H1 (cell line): ENCODE data around the gene CACNB1. TPM values are rescaled to one million over a fixed set of nuclear protein-coding genes. Genes with fewer than 3 reads are reported as not detected.

Experiments used
- CTCF ChIA-PET: fragments of 300-600 bp; sonication (Branson Sonifier 250); formaldehyde crosslinking; loops from one replicate; lab custom pipeline; 2021; ENCODE audit not compliant: partially characterized antibody; lab: Charles Lee
- POLR2A ChIA-PET: fragments of 300-600 bp; sonication (Branson Sonifier 250); formaldehyde crosslinking; loops from one replicate; lab custom pipeline; 2021; ENCODE audit warnings: inconsistent platforms; ENCODE audit not compliant: partially characterized antibody; lab: Charles Lee
- DNase-seq, 2 experiments: peaks; one replicate each; pipeline versions ENCODE4 v3.0.0 to v3.0.0-alpha.2; 2010 to 2022; ENCODE audit warnings: low spot score in 2 of 2, low read depth in 1 of 2, mixed read lengths in 1 of 2
- FAIRE-seq: peaks from 2 replicates; lab custom pipeline; 2011; peaks lifted over from hg19 to GRCh38; lab: Jason Lieb, UNC
- H2AFZ ChIP-seq: 2 replicates; pipeline ENCODE4 v1.8.1; 2012; ENCODE audit warnings: low read length, inconsistent platforms
- H2AK5ac ChIP-seq: 2 replicates; pipeline ENCODE4 v1.6.1; 2013; ENCODE audit warnings: low read depth, low read length
- H2BK120ac ChIP-seq: replicated peaks from 2 replicates; pipeline ENCODE3; 2013; ENCODE audit warnings: low read depth, low read length, inconsistent platforms
- H2BK12ac ChIP-seq: 2 replicates; pipeline ENCODE4 v1.6.1; 2013; ENCODE audit warnings: low read depth, low read length
- H2BK15ac ChIP-seq: 2 replicates; pipeline ENCODE4 v1.6.1; 2013; ENCODE audit warnings: low read length
- H2BK20ac ChIP-seq: 2 replicates; pipeline ENCODE4 v1.6.1; 2013; ENCODE audit warnings: low read length
- H2BK5ac ChIP-seq: 2 replicates; pipeline ENCODE4 v1.6.1; 2013; ENCODE audit warnings: low read depth, low read length
- H3K14ac ChIP-seq: 2 replicates; pipeline ENCODE4 v1.6.1; 2013; ENCODE audit warnings: inconsistent platforms; ENCODE audit not compliant: insufficient read length
- H3K18ac ChIP-seq: 2 replicates; pipeline ENCODE4 v1.6.1; 2013; ENCODE audit warnings: low read length; ENCODE audit errors: extremely low read depth
- H3K23ac ChIP-seq: 2 replicates; pipeline ENCODE4 v1.6.1; 2013; ENCODE audit warnings: inconsistent platforms; ENCODE audit not compliant: insufficient read length
- H3K23me2 ChIP-seq: 2 replicates; pipeline ENCODE4 v1.6.1; 2013; ENCODE audit warnings: low read depth, low read length
- H3K27ac ChIP-seq: 2 replicates; pipeline ENCODE4 v1.6.1; 2011; ENCODE audit warnings: low read depth, low read length, inconsistent platforms
- H3K27me3 ChIP-seq, 4 experiments: replicated peaks in 1 of 4; 1 replicate in 1 of 4; 2 replicates in 3 of 4; pipeline versions ENCODE4 v1.6.1 to v1.8.1; 2011 to 2013; ENCODE audit warnings: low read length in 3 of 4, mild to moderate bottlenecking in 3 of 4, inconsistent platforms in 2 of 4, mixed read lengths in 2 of 4, moderate library complexity in 1 of 4; ENCODE audit not compliant: control insufficient read depth in 3 of 4, insufficient read depth in 3 of 4; ENCODE audit errors: extremely low read depth in 1 of 4
- H3K36me3 ChIP-seq, 4 experiments: 2 replicates each; pipeline versions ENCODE4 v1.6.1 to v1.8.1; 2011 to 2013; ENCODE audit warnings: mild to moderate bottlenecking in 4 of 4, low read length in 3 of 4, moderate library complexity in 2 of 4, control low read depth in 1 of 4, inconsistent platforms in 1 of 4; ENCODE audit not compliant: insufficient read depth in 4 of 4, control insufficient read depth in 2 of 4
- H3K4ac ChIP-seq: replicated peaks from 2 replicates; pipeline ENCODE3; 2013; ENCODE audit warnings: low read length, low read depth, mixed read lengths, inconsistent platforms; ENCODE audit not compliant: insufficient read length
- H3K4me1 ChIP-seq, 4 experiments: replicated peaks in 1 of 4; 1 replicate in 1 of 4; 2 replicates in 3 of 4; pipeline versions ENCODE4 v1.6.1 to v1.8.1; 2011 to 2013; ENCODE audit warnings: low read length in 3 of 4, inconsistent platforms in 2 of 4, mixed read lengths in 1 of 4; ENCODE audit not compliant: insufficient read depth in 4 of 4, control insufficient read depth in 3 of 4
- H3K4me2 ChIP-seq, 2 experiments: 2 replicates each; pipeline versions ENCODE4 v1.6.1 to v1.8.1; 2011 to 2013; ENCODE audit warnings: low read depth in 2 of 2, low read length in 2 of 2, control low read depth in 1 of 2, inconsistent platforms in 1 of 2, mild to moderate bottlenecking in 1 of 2; ENCODE audit not compliant: insufficient read depth in 1 of 2
- H3K4me3 ChIP-seq, 4 experiments: fragments of 200-600, 300-600 bp in 1 of 4; sonication (generic), shearing (Covaris generic), sonication (Bioruptor Twin) in 1 of 4; 2 replicates each; pipeline versions ENCODE4 v1.5.1 to v1.8.1; 2011 to 2016; ENCODE audit warnings: low read length in 4 of 4, low read depth in 3 of 4, control low read depth in 2 of 4, inconsistent platforms in 2 of 4, mild to moderate bottlenecking in 2 of 4, mixed read lengths in 1 of 4, moderate library complexity in 1 of 4; ENCODE audit not compliant: insufficient read depth in 2 of 4; ENCODE audit errors: extremely low read depth in 1 of 4
- H3K56ac ChIP-seq: replicated peaks from 2 replicates; pipeline ENCODE3; 2013; ENCODE audit warnings: low read depth, mild to moderate bottlenecking, mixed read lengths, low read length, inconsistent platforms; ENCODE audit not compliant: insufficient read length
- H3K79me1 ChIP-seq: 2 replicates; pipeline ENCODE4 v1.6.1; 2013; ENCODE audit warnings: low read depth, low read length, control low read depth
- H3K79me2 ChIP-seq, 2 experiments: 2 replicates each; pipeline versions ENCODE4 v1.6.1 to v1.8.1; 2012 to 2013; ENCODE audit warnings: low read length in 2 of 2, mild to moderate bottlenecking in 2 of 2, inconsistent platforms in 1 of 2; ENCODE audit not compliant: insufficient read depth in 2 of 2, control insufficient read depth in 1 of 2
- H3K9ac ChIP-seq, 4 experiments: replicated peaks in 1 of 4; 1 replicate in 1 of 4; 2 replicates in 3 of 4; pipeline versions ENCODE4 v1.6.1 to v1.8.1; 2011 to 2013; ENCODE audit warnings: low read depth in 3 of 4, low read length in 3 of 4, control low read depth in 2 of 4, mild to moderate bottlenecking in 2 of 4, moderate library complexity in 2 of 4, inconsistent platforms in 1 of 4; ENCODE audit errors: extremely low read depth in 1 of 4
- H3K9me3 ChIP-seq, 2 experiments: 2 replicates each; pipeline versions ENCODE4 v1.6.1 to v1.8.1; 2012 to 2013; ENCODE audit warnings: mild to moderate bottlenecking in 2 of 2, moderate library complexity in 2 of 2, control low read depth in 1 of 2, inconsistent platforms in 1 of 2, low read depth in 1 of 2, low read length in 1 of 2, mixed read lengths in 1 of 2; ENCODE audit not compliant: insufficient read depth in 2 of 2
- H4K20me1 ChIP-seq, 2 experiments: replicated peaks in 1 of 2; 2 replicates each; pipeline versions ENCODE3 to v1.8.1; 2011 to 2013; ENCODE audit warnings: inconsistent platforms in 2 of 2, low read length in 2 of 2, mild to moderate bottlenecking in 1 of 2; ENCODE audit not compliant: insufficient read depth in 2 of 2, control insufficient read depth in 1 of 2
- H4K5ac ChIP-seq: 2 replicates; pipeline ENCODE4 v1.6.1; 2013; ENCODE audit warnings: low read length, low read depth, mixed read lengths, inconsistent platforms; ENCODE audit not compliant: insufficient read length
- H4K8ac ChIP-seq: 2 replicates; pipeline ENCODE4 v1.8.0; 2013; ENCODE audit warnings: mild to moderate bottlenecking, moderate library complexity, low read length, inconsistent platforms; ENCODE audit not compliant: insufficient read depth; ENCODE audit errors: extremely low read depth
- H4K91ac ChIP-seq: replicated peaks from 2 replicates; pipeline ENCODE3; 2013; ENCODE audit warnings: low read length, mixed read lengths, inconsistent platforms; ENCODE audit not compliant: insufficient read length
- CEBPB ChIP-seq: IDR thresholded peaks from 2 replicates; pipeline ENCODE4 v1.6.1; 2012; ENCODE audit warnings: low read depth, low read length
- KDM1A ChIP-seq: fragments of 200-600, 300-600 bp; sonication (generic); IDR thresholded peaks from 2 replicates; pipeline ENCODE4 v1.7.1; 2016; ENCODE audit warnings: mild to moderate bottlenecking, low read length, borderline replicate concordance
- RXRA ChIP-seq: IDR thresholded peaks from 2 replicates; pipeline ENCODE4 v1.6.1; 2011; ENCODE audit warnings: low read depth, mild to moderate bottlenecking, low read length, moderate library complexity; ENCODE audit not compliant: insufficient read depth
- WGBS, 2 experiments: shearing (Covaris generic) in 1 of 2; methylation state at CpG; one replicate each; pipeline versions ENCODE4 v1.1.6 to v1.1.7; 2013 to 2015; ENCODE audit warnings: low lambda C conversion rate in 2 of 2, mixed read lengths in 2 of 2, inconsistent platforms in 1 of 2, low coverage in 1 of 2, missing lambda C conversion rate in 1 of 2; ENCODE audit not compliant: insufficient replicate concordance in 2 of 2, insufficient coverage in 1 of 2, insufficient read length in 1 of 2; ENCODE audit errors: extremely low coverage in 1 of 2, missing lambda C conversion rate in 1 of 2; 5-methylcytosine and 5-hydroxymethylcytosine counted together
- polyA plus RNA-seq, 7 experiments: library from polyadenylated mRNA; depleted of rRNA in 3 of 7; stranded (reverse) in 5 of 7; unstranded in 2 of 7; fragments of >200 nt in 5 of 7; fragments of 200-250 nt in 2 of 7; gene quantifications; 1 replicate in 5 of 7; 2 replicates in 1 of 7; 4 replicates in 1 of 7; pipeline versions ENCODE4 v1.2.1 to v1.2.3, GENCODE V29; 2011 to 2013; ENCODE audit warnings: missing spikeins in 2 of 7, mixed read lengths in 2 of 7
- total RNA-seq: library from RNA; stranded (reverse); fragmentation: NEBNext Ultra II Directional; extraction: Animal tissue kit (Norgen Biotek cat#: 25700); gene quantifications from 2 replicates; pipeline ENCODE4 v1.2.1, GENCODE V29; 2021

The CACNB1 gene
- total and polyA plus RNA-seq, 2 of the 8 experiments (the other 6 are each of a cell fraction or from before 2014, with no cell fraction given): 7.2 to 17.8 TPM

- no peaks in the 10 kb centered on the region for H3K79me1 ChIP-seq
- H4K5ac ChIP-seq: no peak overlapping the region
- CTCF ChIA-PET: interaction anchor here (0.7 to 24.1 kb wide), 4 partner anchors 9 to 27 kb away, joined by 3 to 982 read pairs (median 9); partner anchors contain the start of gene STAC2
- H4K91ac ChIP-seq: no peak overlapping the region
- H3K79me2 ChIP-seq: no peaks in the 10 kb centered on the region
- peaks cover 6% of the 10 kb centered on the region; the same call in 1 of the 2 replicates for H3K23me2 ChIP-seq
- H3K9ac ChIP-seq: no peak overlapping the region
- DNase-seq (no peak), FAIRE-seq (no peak)
- no peak overlapping the region for H2BK15ac ChIP-seq
- no peak overlapping the region for H2AK5ac ChIP-seq
- TF ChIP-seq CEBPB: no peak
- no peak for TF ChIP-seq RXRA
- 0 out of 2 replicates have a peak, but pooled peaks have one; percentile 57 for TF ChIP-seq KDM1A
- no peak overlapping the region for H3K23ac ChIP-seq
- no peaks in the 10 kb centered on the region for H3K36me3 ChIP-seq
- no peak overlapping the region for H4K8ac ChIP-seq
- H2BK5ac ChIP-seq: no peak overlapping the region
- H3K4me3 ChIP-seq: no peak overlapping the region
- H3K4ac ChIP-seq: no peak overlapping the region
- no peak overlapping the region for H3K27ac ChIP-seq
- peak overlapping the region; percentile 92; the same call in 1 of the 2 replicates for H2BK12ac ChIP-seq
- 89% methylated on average over 11 of the region's 11 CpGs; no CpG with 5 or more reads in 1 of the 2 experiments for WGBS, 2 experiments
- H2BK20ac ChIP-seq: 0 out of 2 replicates have a peak overlapping the region, but pooled peaks have one; percentile 86
- H4K20me1 ChIP-seq: no peaks in the 10 kb centered on the region
- POLR2A ChIA-PET: interaction anchor here (1.1 to 3.9 kb wide), 6 partner anchors 8 to 26 kb away, joined by 3 to 13 read pairs (median 4); partner anchors contain the start of genes RPL19 and STAC2
- peaks cover 5 to 32% (median 24%) of the 10 kb centered on the region in 4 experiments for H3K4me1 ChIP-seq
- H3K4me2 ChIP-seq: no peak overlapping the region
- H2BK120ac ChIP-seq: no peak overlapping the region
- no peak overlapping the region for H3K56ac ChIP-seq
- peaks cover 0 to 4% (median 3%) of the 10 kb centered on the region in 4 experiments; a peak in 3 of 7 replicates for H3K27me3 ChIP-seq
- no peaks in the 10 kb centered on the region for H3K9me3 ChIP-seq
- no peak overlapping the region for H2AFZ ChIP-seq
- H3K18ac ChIP-seq: no peak overlapping the region; the same call in 1 of the 2 replicates
- H3K14ac ChIP-seq: no peak overlapping the region
Observed at GRCh38 chr17:39212195-39212810, 14.8 kb upstream of the CACNB1 start.
